ENCODE measurements around the gene SUPT4H1.

The SUPT4H1 gene

DNA sequence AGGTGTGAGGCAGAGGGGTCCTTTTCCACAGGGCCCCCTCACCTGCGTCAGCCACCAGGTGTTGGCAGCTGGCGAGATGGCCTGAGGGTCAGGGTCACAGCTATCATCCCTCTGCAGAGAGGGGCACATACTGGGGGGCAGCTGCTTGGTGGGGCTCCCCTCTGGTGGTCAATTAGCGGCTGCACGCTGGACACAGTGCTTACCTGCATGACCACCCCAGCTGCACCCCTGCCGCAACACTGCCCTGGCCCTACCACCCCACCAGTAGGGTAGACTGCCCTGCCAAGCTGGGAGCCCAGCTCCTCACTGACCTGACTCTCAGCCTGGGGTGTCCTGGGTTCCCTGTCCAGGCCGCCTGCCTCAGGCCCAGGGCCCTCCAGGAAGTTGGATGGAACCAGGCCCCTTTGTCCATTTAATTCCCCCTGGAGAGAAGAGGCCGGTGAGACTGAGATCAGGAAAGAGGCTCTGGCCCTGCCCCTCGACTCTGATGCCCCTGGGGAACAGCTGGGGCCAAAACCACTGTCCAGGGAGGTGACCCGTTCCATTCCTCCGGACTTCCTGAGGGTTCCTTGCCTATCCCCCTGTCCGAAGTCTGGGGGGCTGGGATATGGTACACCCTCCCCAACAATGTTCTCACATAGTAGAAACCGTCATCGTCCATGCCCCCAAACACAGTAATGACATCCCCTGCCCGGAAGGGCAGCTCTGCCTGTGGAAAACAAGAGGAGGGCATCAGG, 47.1 kb downstream of the SUPT4H1 start:
- H3K4me3 ChIP-seq (ENCODE audit: low read depth in 1 of 2, low read length in 2 of 2), result no peak overlapping the region
- no peaks in the 10 kb centered on the region for H3K36me3 ChIP-seq (ENCODE audit: control insufficient read depth in 1 of 2, insufficient read depth in 2 of 2, low read length in 2 of 2)
- H3K4me1 ChIP-seq (ENCODE audit: control insufficient read depth in 1 of 2, insufficient read depth in 2 of 2, low read length in 2 of 2), result no peaks in the 10 kb centered on the region
- H3K27me3 ChIP-seq (ENCODE audit: low read depth, low read length), result no peaks in the 10 kb centered on the region
- H3K9me3 ChIP-seq (ENCODE audit: control insufficient read depth in 1 of 2, low read length in 2 of 2), result no peaks in the 10 kb centered on the region
- H3K27ac ChIP-seq (ENCODE audit: low read length), result no peak overlapping the region

DNA sequence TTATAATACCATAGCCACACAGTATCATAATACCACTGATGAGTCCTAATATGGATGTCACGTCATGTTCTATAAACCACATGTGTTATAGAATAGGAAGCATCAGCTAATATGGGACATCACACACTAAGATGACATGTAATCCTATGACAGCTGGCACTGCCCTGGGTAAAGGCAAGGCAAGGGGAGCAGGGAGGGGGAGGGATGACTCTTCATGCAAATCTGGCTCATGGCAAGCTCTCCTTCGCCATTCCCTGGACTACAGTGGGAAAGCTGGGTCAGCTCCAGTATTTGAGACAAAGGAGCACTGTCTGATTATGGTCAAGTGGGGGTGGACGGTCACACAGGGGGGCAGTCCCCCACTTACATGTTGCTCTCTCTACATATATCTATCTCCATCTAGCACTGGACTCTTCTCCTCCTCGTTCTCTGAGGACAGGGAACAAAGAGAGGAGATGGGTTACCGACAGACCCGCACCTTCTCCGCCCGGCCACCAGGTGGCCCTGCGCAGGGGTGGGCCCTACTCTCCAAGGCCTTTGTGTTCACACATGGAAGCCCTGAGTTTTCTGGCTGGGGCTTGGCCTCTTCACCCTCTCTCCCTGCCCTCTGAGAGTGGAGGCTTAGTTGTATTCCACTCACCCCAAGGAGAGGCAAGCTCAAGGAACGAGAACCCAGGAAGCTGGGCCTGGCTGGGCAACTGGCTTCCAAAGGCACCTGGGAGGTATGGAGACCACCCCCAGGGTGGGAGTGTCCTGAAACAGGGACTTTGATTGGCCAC, 47.8 kb downstream of the SUPT4H1 start:
- H3K4me1 ChIP-seq (ENCODE audit: control insufficient read depth in 1 of 2, insufficient read depth in 2 of 2, low read length in 2 of 2), result no peaks in the 10 kb centered on the region
- H3K4me3 ChIP-seq (ENCODE audit: low read depth in 1 of 2, low read length in 2 of 2), result no peak overlapping the region
- no peaks in the 10 kb centered on the region for H3K27me3 ChIP-seq (ENCODE audit: low read depth, low read length)
- no peak overlapping the region for H3K27ac ChIP-seq (ENCODE audit: low read length)
- no peaks in the 10 kb centered on the region for H3K9me3 ChIP-seq (ENCODE audit: control insufficient read depth in 1 of 2, low read length in 2 of 2)
- no peaks in the 10 kb centered on the region for H3K36me3 ChIP-seq (ENCODE audit: control insufficient read depth in 1 of 2, insufficient read depth in 2 of 2, low read length in 2 of 2)

DNA sequence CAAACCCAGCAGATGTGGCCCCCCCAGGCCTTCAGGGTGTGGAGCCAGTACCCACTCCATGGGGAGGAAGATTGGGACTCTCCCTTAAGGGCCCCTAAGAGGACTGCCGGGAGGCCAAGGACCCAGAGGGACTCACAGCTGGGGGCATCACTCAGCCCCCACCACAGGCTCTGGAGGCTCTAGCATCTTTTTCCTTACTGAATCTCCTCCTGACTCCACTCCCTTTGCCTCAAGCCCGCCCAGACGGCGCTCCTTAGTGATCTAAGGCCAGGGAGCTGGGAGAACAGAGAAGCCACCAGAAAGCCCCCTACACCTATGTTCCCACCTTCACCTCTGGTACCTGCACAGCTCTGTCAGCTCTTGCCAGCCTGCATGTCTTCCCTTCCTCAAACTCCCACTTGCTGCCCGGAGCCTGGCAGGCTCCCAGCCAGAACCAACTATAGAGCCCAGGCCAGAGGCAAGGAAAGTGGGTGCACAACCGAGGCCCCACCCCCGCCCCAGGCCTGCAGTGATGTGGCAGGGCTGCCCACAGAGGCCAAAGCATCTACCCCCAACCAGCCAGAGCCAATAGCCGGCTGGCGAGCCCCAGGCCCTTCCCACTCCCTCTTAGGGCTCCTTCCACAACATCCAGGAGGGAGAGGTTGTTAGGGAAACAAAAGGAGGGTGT, 48.9 kb downstream of the SUPT4H1 start:
- H3K4me1 ChIP-seq (ENCODE audit: control insufficient read depth in 1 of 2, insufficient read depth in 2 of 2, low read length in 2 of 2), result no peaks in the 10 kb centered on the region
- H3K4me3 ChIP-seq (ENCODE audit: low read depth in 1 of 2, low read length in 2 of 2), result no peak overlapping the region
- no peaks in the 10 kb centered on the region for H3K36me3 ChIP-seq (ENCODE audit: control insufficient read depth in 1 of 2, insufficient read depth in 2 of 2, low read length in 2 of 2)
- H3K9me3 ChIP-seq (ENCODE audit: control insufficient read depth in 1 of 2, low read length in 2 of 2), result no peaks in the 10 kb centered on the region
- no peaks in the 10 kb centered on the region for H3K27me3 ChIP-seq (ENCODE audit: low read depth, low read length)
- H3K27ac ChIP-seq (ENCODE audit: low read length), result no peak overlapping the region

DNA sequence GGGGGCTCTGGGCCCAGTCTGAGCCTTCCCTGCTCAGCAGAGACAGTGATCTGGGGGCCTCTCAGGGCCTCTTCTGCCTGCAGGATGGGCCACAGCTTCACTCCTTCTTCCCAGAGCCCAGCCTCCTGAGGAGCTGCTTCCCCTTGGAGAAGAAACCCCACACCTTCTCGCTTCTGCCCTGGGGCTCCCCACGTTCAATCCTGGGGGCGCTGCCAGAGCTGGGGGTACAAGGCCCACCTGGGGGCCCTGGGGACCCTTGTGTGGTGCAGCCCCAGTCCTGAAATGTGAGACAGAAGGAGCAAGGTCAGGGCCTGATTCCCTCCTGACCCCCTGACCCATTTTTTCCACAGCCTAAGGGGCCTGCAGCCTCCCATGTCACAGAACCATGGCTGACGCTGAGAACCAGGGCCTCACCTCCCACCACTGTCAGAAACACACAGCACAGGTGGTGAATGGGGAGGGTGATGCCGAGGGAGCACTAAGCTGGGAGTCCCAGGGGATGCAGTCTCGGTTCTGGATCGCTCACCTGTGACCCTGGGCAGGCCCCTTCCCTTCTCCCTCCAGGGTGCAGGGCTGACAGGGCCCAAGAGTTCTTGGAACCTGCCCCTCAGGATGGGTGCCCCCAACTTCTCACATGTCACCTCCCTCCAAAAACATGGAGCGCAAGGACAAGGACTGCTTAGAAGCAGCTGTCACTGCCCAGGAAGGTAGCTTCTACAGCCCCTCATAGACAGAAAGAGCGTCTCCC, 49.7 kb downstream of the SUPT4H1 start:
- no peaks in the 10 kb centered on the region for H3K27me3 ChIP-seq (ENCODE audit: low read depth, low read length)
- H3K4me1 ChIP-seq (ENCODE audit: control insufficient read depth in 1 of 2, insufficient read depth in 2 of 2, low read length in 2 of 2), result no peaks in the 10 kb centered on the region
- no peaks in the 10 kb centered on the region for H3K9me3 ChIP-seq (ENCODE audit: control insufficient read depth in 1 of 2, low read length in 2 of 2)
- no peaks in the 10 kb centered on the region for H3K36me3 ChIP-seq (ENCODE audit: control insufficient read depth in 1 of 2, insufficient read depth in 2 of 2, low read length in 2 of 2)
- no peak overlapping the region for H3K27ac ChIP-seq (ENCODE audit: low read length)
- H3K4me3 ChIP-seq (ENCODE audit: low read depth in 1 of 2, low read length in 2 of 2), result no peak overlapping the region

DNA sequence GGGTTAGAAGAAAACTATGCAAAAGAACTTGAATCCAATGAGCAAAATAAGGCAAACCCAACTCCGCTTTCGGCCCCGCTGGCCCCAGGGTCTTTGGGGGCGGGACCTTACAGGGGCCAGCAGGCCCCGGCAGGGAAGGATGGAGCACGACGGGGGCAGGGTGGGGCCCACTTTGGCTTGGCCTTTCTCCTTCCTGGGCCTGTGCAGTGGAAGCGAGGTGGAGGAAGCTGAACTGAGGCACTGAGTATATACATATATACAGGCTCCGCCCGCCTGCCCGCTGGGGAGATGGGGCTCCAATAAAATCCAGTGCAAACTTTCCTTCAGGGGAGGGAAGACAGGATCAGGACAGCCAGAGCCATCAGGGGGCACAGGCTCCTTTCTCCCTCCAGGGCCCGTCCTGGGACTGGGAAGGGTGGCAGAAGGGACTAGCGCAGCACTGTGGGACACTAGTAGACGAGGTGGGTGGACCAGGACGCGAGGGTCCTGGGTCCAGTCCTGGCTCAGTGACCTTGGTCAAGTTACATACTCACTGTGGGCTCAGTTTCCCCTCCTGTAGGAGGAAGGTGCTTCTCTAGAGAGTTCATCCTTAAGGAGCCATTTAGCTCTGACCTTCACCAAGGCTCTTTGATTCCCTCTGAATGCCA, 50.4 kb downstream of the SUPT4H1 start:
- no peaks in the 10 kb centered on the region for H3K4me1 ChIP-seq (ENCODE audit: control insufficient read depth in 1 of 2, insufficient read depth in 2 of 2, low read length in 2 of 2)
- no peaks in the 10 kb centered on the region for H3K9me3 ChIP-seq (ENCODE audit: control insufficient read depth in 1 of 2, low read length in 2 of 2)
- H3K27ac ChIP-seq (ENCODE audit: low read length), result no peak overlapping the region
- no peaks in the 10 kb centered on the region for H3K27me3 ChIP-seq (ENCODE audit: low read depth, low read length)
- H3K4me3 ChIP-seq (ENCODE audit: low read depth in 1 of 2, low read length in 2 of 2), result no peak overlapping the region
- H3K36me3 ChIP-seq (ENCODE audit: control insufficient read depth in 1 of 2, insufficient read depth in 2 of 2, low read length in 2 of 2), result no peaks in the 10 kb centered on the region

DNA sequence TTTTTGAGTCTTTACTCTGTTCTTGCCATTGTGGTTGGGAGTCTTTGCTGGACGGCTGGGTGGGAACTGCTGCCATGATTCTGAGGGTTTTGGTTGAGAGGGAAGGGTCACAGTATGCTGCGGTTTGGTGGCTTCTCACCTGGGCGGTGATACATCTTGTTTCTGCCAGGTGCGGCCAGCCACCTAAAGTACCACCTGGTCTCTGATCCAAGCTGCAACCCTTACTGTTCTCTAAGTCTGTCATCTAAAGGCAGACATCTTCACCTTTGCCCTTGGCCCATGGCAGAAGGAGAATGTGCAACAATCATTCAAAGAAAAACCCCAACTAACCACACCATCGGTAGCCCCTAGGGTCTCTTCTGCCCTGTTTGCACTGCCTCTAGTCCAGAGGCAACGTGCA, 51.7 kb downstream of the SUPT4H1 start:
- Histone ChIP-seq H3K4me1 (ENCODE audit: control insufficient read depth in 1 of 2, insufficient read depth in 2 of 2, low read length in 2 of 2) (no peaks in the 10 kb centered on the region), H3K27ac (ENCODE audit: low read length) (no peak overlapping the region), H3K36me3 (ENCODE audit: control insufficient read depth in 1 of 2, insufficient read depth in 2 of 2, low read length in 2 of 2) (no peaks in the 10 kb centered on the region), H3K4me3 (ENCODE audit: low read depth in 1 of 2, low read length in 2 of 2) (no peak overlapping the region), H3K9me3 (ENCODE audit: control insufficient read depth in 1 of 2, low read length in 2 of 2) (no peaks in the 10 kb centered on the region), H3K27me3 (ENCODE audit: low read depth, low read length) (no peaks in the 10 kb centered on the region)
